HG03196 (cell line): Measurements from ENCODE around the gene TATDN3.
A peak's percentile ranks its signal among the peaks of the same experiment; 100 is the strongest.
"Not testable (repeated sequence)": the region's sequence is repeated elsewhere in the genome, so short reads cannot be mapped to it uniquely, and the experiment has no call there.

ENCODE experiments used
- ATAC-seq: cut with Tn5 transposase; IDR thresholded peaks from one replicate; pipeline ENCODE4 v1.9.1; 2021; ENCODE audit not compliant: unreplicated experiment

TATDN3 gene

DNA sequence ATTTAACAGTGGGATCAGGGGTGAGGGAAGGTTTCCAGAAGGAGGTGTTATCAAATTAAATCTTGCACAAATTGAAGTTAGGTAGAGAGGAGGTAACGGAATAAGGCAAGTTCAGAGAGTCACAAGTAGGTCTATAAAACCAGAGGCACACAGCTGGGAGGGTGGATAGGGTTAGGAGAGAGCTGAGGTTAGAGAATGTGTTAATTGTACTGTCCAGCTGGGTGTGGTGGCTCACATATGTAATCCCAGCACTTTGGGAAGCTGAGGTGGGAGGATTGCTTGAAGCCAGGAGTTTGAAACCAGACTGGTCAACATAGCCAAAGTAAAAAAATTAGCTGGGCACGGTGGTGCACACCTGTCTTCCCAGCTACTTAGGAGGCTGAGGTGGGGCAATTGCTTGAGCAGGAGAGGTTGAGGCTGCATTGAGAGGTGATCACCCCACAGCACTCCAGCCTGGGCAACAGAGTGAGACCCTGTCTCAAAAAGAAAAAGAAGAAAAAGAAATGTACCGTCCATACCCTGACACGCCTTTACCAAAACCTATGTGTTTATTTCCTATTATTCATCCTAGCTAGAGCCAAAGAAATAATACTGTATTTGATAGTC, 35.6 kb downstream of the TATDN3 start:
- no peak for ATAC-seq

DNA sequence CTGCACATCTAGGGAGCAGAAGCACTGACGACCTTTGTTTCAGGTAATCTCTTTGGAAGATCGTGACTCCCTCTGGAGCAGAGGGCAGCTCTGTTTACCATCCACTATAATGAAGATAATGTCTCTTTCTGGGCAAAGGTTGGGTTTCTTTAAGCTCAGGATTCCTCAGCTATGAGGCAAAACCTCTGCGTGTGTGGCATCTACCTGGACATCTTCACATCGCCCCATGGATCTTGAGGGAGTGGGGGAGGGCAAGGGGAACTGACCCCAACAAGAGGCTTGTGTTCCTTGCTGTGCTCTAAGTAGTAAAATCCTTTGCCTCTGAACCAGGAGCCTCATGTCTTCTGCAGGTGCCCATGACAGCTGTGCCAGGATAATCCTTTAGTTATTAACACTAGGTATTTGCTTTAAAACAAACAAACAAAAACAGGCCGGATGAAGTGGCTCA, 36.2 kb downstream of the TATDN3 start:
- no peak for ATAC-seq

DNA sequence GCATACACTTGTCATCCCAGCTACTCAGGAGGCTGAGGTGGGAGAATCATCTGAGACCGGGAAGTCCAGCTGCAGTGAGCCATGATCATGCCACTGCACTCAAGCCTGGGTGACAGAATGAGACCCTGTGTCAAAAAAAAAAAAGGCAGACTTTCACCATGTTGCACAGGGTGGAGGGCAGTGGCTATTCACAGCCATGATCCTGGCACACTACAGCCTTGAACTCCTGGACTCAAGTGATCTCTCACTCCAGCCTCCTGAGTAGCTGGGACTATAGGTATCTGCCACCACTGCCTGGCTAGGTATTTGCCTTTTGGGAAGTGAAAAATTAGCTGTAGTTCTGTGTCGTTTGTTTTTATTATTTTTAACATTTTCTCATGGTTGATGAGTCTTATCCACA, 36.7 kb downstream of the TATDN3 start:
- ATAC-seq = no peak

DNA sequence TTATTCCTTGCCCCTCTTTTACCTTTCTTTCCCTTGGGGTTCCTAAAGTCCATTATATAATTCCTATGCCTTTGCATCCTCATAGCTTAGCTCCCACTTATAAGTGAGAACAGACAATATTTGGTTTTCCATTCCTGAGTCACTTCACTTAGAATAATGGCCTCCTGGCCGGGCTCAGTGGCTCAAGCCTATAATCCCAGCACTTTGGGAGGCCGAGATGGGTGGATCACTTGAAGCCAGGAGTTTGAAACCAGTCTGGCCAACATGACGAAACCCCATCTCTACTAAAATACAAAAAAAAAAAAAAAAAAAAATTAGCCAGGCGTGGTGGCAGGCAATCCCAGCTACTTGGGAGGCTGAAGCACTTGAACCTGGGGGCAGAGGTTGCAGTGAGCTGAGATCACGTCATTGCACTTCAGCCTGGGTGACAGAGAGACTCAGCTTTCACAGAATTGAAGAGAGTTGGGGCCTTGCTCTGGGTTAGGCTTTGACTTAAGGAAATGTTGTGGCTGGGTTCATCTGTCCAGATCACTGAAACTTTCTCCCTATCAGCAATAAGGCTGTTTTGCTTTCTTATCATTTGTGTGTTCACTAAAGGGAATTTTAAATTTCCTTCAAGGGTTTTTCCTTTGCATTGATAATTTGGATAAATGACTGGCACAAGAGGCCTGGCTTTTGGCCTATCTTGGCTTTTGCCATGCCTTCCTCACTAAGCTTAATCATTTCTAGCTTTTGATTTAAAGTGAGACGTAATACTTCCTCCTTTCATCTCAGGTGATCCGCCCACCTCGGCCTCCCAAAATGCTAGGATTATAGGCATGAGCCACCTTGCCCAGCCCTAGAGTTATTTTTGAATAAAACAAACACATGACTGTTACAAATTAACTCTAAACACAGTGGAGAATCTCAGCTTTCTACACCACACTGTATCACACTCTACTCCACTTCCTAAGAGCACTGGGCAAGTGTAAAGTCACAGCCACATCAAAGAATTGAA, 41.8 kb downstream of the TATDN3 start:
- peak; percentile 93 for ATAC-seq

DNA sequence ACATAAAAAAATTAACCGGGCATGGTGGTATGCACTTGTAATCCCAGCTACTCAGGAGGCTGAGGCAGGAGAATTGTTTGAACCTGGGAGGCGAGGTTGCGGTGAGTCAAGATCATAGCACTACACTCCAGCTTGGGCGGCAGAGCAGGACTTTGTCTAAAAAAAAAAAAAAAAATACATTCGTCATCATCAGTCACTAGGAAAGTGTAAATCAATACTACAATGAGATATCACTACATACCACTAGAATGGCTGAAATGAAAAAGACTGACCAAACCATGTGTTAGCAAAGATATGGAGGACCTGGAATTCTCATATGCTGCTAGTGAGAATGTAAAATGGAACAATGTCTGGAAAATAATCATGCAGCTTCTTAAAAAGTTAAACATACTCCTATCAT, 46.5 kb downstream of the TATDN3 start:
- ATAC-seq = no peak

DNA sequence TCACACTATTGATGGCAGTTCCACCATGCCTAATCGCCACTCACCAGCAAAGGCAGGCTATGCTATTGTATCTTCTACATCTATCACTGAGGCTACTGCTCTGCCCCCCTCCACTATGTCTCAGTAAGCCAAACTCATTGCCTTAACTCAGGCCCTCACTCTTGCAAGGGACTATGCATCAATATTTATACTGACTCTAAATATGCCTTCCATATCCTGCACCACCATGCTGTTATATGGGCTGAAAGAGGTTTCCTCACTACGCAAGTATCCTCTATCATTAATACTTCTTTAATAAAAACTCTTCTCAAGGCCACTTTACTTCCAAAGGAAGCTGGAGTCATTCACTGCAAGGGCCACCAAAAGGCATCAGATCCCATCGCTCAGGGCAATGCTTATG, 52.8 kb downstream of the TATDN3 start:
- ATAC-seq = not testable (repeated sequence)

DNA sequence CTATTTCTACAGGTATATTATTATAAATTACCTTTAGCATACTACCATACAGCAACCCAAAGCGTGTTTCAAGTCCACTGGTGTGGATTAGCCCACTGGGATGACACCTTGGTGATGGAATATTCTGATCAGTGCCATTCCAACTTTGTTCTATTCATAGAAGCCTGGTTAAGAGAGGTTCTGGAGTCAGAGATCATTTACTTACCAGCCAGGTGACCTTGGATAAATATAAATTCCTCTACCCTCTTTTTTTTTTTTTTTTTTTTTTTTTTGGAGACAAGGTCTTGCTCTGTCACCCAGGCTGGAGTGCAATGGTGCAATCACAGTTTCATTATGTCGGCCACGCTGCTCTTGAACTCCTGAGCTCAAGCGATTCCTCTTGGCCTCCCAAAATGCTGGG, 55.9 kb downstream of the TATDN3 start, which contains the start of gene SPATA45:
Gene SPATA45 (minus strand): TSS at position 101 of the 400 bp plus-strand sequence. CDS start 11,500 bp downstream, outside the sequence.
- no peak for ATAC-seq

DNA sequence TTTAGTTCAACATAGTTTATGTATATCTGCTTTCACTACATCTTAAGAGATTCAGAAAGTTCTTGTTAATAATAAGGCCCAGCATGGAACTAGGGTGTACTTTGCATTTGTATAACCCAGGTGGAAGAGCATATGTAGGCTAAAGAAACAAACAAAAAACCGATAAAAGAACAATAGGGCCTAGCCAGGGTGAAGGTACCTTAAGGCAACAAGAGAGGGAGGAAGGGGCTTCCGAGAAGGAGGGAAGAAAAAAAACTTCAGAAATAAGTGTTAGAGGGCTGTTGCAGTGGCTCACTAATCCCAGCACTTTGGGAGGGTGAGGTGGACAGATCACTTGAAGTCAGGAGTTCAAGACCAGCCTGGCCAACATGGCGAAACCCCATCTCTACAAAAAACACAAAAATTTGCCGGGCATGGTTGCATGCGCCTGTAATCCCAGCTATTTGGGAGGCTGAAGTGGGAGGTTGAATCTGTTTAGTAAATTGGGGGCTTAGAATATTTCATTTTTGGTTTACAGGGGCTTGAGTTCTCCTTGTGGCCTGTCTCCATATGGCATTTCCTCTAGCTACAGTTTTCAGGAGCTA, 60.5 kb downstream of the TATDN3 start:
- no peak for ATAC-seq

DNA sequence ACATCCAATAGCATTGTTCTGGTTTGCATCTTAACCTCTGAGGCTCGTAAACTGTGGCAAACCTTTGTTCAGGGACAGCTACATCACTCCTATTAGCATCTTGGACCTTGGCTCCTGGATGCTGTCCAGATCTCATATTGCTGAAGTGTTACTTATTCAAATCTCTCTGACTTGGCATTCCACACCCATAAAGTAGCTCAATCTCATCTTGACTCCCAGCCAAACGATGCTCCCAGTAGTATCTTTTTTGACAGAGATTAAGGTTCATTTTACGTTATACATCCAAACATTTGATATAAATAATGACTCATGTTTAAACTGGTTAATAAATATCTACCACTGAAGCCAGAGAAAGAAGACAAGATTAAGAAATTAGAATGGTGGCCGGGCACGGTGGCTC, 62.0 kb downstream of the TATDN3 start:
- ATAC-seq = no peak

DNA sequence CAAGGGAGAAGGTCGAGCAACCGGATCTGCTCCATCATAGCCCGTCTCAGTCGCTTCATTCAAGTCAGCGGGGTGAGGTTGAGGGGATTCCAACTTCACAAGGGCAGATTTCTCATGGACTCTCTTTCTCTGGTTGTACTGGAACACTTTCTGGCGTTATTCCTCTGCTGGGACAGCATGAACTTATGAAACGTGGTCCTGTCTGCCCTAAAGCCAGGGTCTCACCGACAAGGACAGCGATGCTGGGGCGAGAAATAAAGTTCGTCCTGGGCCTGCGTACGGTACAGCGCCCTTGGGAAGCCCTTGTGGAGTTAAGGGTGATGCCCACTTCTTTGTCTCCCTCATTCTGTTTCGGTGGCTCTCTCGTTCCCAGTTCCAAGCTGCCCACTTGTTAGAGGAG, 65.1 kb downstream of the TATDN3 start:
- ATAC-seq = no peak

DNA sequence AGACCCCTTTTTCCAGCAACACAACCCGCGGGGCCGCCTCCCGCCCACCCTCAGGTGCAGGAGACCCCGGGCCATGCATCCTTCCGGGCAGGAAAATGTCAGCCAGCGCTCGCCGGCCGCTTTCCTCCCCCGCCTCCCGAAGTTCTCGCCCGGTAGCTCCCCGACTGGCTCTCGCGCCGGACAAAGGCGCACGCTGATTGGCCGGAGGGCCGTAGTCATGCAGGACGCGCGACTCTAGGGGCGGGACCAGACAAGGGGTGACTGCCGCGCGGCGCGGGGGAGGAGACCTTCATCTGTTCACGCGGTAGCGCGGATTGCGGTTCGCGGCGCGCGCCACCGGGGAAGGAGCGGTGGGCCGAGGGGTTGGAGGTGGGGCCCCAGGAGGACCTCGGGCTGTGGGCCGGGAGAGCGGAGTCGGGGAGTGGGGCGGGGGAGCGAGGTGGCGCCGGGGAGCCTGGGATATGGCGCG, 66.3 kb downstream of the TATDN3 start, which contains the start of gene FLVCR1:
Gene FLVCR1 (plus strand): TSS at position 284 of the 469 bp plus-strand sequence. CDS start 178 bp downstream, at position 462.
- ATAC-seq = peak; percentile 97

DNA sequence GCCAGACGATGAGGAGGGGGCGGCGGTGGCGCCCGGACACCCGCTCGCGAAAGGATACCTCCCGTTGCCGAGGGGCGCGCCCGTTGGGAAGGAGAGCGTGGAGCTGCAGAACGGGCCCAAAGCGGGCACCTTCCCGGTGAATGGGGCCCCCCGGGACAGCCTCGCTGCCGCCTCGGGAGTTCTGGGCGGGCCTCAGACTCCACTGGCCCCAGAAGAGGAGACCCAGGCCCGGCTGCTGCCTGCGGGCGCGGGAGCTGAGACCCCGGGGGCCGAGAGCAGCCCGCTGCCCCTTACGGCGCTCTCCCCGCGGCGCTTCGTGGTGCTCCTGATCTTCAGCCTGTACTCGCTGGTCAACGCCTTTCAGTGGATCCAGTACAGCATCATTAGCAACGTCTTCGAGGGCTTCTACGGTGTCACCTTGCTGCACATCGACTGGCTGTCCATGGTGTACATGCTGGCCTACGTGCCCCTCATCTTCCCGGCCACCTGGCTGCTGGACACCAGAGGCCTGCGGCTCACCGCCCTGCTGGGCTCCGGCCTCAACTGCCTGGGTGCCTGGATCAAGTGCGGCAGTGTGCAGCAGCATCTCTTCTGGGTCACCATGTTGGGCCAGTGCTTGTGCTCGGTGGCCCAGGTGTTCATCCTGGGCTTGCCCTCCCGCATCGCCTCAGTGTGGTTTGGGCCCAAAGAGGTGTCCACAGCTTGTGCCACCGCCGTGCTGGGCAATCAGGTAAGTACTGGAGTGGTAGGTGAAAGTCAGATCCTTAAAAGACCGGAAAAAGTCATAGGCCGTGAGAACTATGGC, 67.0 kb downstream of the TATDN3 start:
- peak; percentile 18 for ATAC-seq

DNA sequence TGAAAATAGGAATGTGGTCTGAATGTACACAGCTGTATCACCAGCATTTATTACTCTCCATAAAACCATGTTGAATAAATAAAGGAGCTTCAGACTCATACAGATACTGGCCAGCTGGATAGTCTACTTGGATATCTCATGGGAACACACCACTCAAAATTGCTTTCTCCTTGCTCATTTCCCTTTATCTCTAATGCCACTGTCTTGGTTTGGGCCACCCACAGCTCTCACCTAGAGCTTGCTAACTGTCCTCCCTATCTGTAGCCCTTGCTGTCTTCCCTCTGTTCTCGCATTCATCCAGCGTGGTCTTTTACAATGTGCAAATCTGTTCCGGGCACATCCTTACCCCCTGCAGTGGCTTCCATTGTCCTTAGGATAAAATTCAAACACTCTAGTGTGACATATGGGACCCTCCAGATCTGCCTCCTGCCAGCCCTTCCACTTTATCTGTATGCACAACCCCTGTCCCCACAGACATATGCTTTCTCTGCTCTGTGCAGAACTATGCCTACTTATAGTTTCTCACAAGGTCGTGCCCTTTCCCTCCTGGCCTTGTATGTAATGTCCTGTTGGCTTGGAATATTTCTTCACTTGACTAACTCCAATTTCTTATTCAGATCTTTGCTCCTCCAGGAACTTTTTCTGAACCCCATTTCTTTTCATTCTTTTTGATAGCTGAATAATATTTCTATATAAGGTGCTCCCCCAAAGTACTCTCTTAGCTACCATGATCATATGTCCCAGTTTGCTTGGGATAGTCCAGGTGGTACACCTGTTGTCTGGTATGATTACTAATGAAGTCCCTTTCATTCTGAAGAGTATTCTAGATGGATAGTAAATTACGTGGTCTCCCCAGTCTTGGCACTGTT, 69.3 kb downstream of the TATDN3 start:
- no peak for ATAC-seq

DNA sequence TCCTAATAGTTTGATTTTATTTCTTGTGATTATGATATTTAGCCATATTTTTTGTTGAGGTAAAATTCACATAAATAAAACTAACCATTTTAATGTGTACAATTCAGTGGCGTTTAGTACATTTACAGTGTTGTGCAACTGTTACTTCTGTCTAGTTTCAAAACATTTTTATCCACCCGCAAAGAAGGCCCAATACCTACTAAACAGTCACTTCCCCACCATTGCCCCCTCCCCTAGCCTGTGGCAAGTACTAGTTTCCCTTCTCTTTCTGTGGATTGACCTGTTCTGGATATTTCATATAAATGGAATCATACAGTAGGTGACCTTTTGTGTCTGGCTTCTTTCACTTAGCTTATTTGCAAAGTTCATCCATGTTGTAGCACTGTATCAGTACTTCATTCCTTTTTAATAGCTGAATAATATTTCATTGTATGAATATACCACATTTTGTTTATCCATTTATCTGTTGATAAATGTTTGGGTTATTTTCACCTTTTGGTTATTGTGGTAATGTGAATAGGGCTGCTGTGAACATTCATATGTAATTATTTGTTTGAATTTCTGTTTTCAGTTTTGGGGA, 70.5 kb downstream of the TATDN3 start:
- ATAC-seq = no peak

DNA sequence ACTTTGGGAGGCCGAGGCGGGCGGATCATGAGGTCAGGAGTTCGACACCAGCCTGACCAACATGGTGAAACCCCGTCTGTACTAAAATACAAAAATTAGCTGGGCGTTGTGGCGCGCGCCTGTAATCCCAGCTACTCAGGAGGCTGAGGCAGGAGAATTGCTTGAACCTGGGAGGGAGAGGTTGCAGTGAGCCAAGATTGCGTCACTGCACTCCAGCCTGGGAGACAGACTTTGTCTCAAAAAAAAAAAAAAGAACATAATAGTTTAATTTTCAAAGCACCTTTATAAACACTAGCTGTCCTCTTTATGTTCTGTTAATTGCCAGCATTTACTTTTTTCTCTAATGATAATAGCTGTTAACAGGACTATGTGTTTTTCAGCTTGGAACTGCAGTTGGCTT, 71.7 kb downstream of the TATDN3 start:
- ATAC-seq = not testable (repeated sequence)

DNA sequence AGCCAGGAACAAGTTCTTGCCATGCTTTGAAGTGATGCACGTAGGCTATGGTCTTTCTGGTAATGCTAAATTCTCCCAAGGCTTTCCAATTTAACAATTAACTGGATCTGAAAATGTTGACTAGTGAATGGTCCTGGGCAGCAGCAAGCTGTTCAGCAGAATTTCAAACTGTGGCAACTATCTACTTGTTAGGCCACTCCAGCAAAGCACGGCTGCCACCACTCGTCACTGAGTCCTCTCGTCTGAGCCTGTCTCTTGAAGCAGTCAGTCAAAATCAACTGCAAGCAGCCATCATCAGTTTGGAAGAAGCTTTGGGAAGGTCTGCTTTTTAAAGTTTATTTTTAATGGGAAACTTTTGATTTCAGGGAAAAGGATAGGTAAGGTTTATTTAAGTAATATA, 72.5 kb downstream of the TATDN3 start:
- no peak for ATAC-seq
